ENCODE data around the gene SLCO2B1. TPM values are rescaled to one million over a fixed set of nuclear protein-coding genes. Genes with fewer than 3 reads are reported as not detected.

The SLCO2B1 gene
- total RNA-seq, 1 experiment from 2014 or later: not detected

- in situ Hi-C loops (cut with HindIII; ENCODE audit: low sequenced_read_pairs): no loop called here
- no peak for DNase-seq (ENCODE audit: low spot score)
These were observed 7.8 kb downstream of the SLCO2B1 start for GRCh38 chr11:75158696-75159150.

DNA sequence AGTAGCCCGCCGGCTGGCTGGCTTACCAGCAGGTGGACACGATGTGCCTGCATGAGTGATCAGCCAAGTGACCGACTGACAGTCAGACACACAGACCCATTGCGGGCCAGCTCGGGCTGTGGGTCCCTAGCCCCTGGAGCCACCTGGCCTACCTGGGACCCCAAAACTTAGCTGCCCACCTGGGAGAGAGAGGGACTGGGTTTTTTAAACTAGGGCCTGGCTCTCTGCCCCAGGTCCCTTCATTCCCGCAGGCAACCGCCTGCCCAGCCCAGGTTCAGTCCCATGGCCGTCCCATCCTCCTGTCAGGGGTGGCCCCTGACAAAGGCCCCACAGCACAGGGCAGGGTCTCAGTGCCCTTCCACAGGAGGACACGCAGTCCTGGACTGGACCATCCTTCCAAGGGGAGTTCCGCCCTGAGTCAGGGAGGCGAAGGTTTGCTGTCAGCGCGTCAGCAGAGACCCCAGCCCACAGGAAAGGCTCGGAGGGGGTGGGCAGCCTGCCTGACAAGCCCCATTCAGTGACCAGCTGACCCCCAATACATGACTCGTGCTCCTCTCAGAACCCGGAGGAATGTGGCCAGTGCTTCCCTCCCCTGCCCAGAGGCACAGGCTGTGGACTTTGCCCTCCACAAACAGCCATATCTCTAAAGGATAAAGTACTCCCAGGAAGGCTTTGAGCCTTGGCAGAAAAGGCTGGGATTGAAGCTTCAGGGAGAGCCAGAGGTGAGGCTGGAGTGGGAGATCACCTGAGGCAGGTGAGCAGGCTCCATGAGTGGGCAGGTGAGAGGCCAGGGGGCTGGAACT is 8.4 kb downstream of the SLCO2B1 start:
- no peak for DNase-seq (ENCODE audit: low spot score)
- in situ Hi-C loops (cut with HindIII; ENCODE audit: low sequenced_read_pairs): no loop called here

DNA sequence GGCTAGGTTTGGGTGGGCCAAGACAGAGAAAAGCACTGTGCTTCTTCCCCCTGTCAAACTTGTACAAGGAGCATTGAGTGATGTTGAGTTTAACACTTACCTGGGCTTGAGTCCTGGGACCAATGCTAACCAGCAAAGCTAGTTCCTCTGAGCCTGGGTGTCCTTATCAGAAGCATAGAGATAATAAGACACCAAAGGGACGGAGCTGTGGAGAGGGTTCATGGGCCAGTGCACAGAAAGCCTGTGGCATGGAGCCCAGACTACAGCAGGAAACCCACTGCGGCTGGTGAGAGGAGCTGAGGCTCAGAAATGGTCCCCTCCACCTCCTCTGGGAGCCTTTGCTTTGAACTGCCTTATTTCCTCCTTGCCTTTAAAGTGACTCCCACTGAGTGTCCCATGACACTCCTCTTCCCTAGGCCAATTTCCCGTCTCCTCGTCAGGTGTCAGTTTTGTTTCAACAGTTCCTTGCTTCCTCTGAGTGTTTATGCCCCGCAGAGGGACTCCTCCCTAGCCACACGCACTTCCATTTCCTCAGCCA is 9.4 kb downstream of the SLCO2B1 start:
- in situ Hi-C loops (cut with HindIII; ENCODE audit: low sequenced_read_pairs): no loop called here
- peak; percentile 64 for DNase-seq (ENCODE audit: low spot score)

- in situ Hi-C loops (cut with HindIII; ENCODE audit: low sequenced_read_pairs): no loop called here
- no peak for DNase-seq (ENCODE audit: low spot score)
These were observed 10.0 kb downstream of the SLCO2B1 start for GRCh38 chr11:75160880-75161279.

DNA sequence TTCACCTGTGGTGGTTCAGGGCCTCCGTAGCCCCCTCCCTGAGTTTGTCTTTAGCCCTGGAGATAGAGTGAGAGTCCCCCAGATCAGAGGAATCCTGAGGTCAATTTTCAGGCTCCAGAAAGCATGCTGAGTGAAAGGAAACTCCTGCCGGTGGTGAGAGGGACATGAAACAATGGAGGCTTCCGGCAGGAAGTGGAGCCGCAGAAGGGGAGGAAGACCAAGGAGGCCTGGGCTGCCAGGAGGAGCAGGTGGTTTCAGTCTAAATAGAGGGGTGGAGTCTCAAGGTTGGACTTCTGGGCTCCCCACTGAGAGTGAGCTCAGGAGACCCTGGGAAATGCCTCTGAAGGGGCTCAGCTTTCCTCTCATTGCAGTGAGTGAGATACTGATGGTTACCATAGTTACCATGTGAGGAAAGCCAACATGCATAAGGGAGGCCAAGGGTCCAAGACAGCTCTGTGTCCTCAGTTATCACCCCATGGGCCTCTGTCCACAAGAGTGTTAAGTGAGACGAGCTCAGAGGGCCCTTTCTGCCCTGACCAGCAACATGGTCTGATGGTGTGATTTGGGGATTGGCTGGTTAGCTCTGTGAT is 10.7 kb downstream of the SLCO2B1 start:
- no peak for DNase-seq (ENCODE audit: low spot score)
- in situ Hi-C loops (cut with HindIII; ENCODE audit: low sequenced_read_pairs): no loop called here

GRCh38 chr11:75162954-75163353 is 12.0 kb downstream of the SLCO2B1 start:
- in situ Hi-C loops (cut with HindIII; ENCODE audit: low sequenced_read_pairs): no loop called here
- no peak for DNase-seq (ENCODE audit: low spot score)

GRCh38 chr11:75163921-75164849 is 13.3 kb downstream of the SLCO2B1 start:
- in situ Hi-C loops (cut with HindIII; ENCODE audit: low sequenced_read_pairs): no loop called here
- DNase-seq (ENCODE audit: low spot score): no peak

GRCh38 chr11:75165721-75166120 is 14.8 kb downstream of the SLCO2B1 start:
- in situ Hi-C loops (cut with HindIII; ENCODE audit: low sequenced_read_pairs): no loop called here
- DNase-seq (ENCODE audit: low spot score): no peak

DNA sequence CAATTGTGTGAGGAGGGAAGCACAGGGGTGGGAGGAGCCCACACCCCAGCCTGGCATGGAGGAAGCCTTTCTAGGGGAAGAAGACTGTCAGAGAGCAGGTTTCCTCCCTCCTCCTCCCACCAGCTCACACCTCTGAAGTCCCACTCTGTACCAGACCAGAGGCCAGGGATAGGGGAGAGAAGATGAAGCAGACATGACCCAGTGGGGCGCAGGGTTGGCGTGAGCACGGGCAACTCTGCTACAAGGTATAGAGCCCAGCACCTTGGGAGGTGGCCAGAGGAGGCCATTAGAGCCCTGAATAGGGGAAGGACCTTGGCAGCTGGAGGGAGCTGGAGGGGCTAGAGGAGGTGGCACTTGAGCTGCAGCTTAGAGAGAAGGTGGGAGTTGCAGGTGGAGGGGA is 15.9 kb downstream of the SLCO2B1 start:
- no peak for DNase-seq (ENCODE audit: low spot score)
- in situ Hi-C loops (cut with HindIII; ENCODE audit: low sequenced_read_pairs): no loop called here

GRCh38 chr11:75167617-75168016 is 16.7 kb downstream of the SLCO2B1 start:
- no peak for DNase-seq (ENCODE audit: low spot score)
- in situ Hi-C loops (cut with HindIII; ENCODE audit: low sequenced_read_pairs): no loop called here

GRCh38 chr11:75169101-75169885 is 18.4 kb downstream of the SLCO2B1 start:
- DNase-seq (ENCODE audit: low spot score): no peak
- in situ Hi-C loops (cut with HindIII; ENCODE audit: low sequenced_read_pairs): no loop called here

DNA sequence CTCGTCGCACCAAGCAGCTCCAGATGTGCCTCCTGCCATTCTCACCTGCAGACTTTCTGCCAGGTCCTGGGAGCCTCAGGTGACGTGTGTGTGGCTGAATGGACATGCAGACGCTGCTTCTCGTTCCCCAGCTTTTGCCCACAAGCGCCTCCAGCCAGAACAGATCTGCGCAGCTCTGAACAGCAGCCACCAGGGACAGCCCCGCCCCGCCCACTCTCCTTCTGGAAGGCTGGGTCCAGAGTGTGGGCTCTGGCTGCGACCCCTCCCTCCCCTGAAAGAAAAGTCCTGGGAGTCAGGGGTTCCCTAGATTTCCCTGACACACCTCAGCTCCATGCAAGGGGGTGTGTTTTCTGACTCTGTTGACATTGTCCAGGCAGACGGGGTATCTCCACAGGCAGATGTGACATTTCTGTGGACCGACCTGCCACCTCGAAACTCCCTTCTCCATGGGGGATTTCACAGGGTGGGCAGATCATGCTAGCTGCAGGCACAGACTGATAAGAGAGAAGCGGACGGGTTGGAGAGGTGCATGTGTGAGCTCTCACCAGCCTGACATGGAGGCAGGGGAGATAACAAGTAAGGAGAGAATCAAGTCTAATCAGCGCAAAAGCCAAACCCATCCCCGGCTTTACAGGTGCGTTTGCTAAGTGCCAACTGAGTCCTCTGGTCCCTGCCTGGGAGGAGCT is 19.8 kb downstream of the SLCO2B1 start:
- no peak for DNase-seq (ENCODE audit: low spot score)
- in situ Hi-C loops (cut with HindIII; ENCODE audit: low sequenced_read_pairs): no loop called here

GRCh38 chr11:75173336-75173735 is 22.4 kb downstream of the SLCO2B1 start:
- in situ Hi-C loops (cut with HindIII; ENCODE audit: low sequenced_read_pairs): no loop called here
- no peak for DNase-seq (ENCODE audit: low spot score)

GRCh38 chr11:75174781-75175370 is 24.0 kb downstream of the SLCO2B1 start:
- in situ Hi-C loops (cut with HindIII; ENCODE audit: low sequenced_read_pairs): no loop called here
- DNase-seq (ENCODE audit: low spot score): no peak

- DNase-seq (ENCODE audit: low spot score): no peak
- in situ Hi-C loops (cut with HindIII; ENCODE audit: low sequenced_read_pairs): no loop called here
These were observed 31.8 kb downstream of the SLCO2B1 start for GRCh38 chr11:75182664-75183063.

DNA sequence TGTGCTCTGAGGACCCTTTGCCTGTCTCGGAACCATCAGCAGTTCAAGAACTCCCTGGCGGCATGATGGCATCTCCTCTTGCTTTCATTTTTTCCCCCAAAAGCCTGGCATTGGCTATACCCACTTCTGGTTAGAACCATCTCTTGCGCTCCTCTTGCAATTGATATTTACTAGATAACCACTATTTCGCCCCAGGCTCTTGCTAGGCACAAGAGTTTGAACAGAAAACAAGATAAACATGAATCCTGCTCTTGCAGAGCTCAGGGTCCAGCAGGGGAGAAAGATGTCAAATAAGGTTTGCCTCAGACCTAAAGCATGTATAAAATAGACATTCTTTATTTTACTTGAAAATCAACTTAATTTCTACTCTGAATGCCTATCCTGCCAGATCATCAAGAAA is 33.1 kb downstream of the SLCO2B1 start:
- no peak for DNase-seq (ENCODE audit: low spot score)
- in situ Hi-C loops (cut with HindIII; ENCODE audit: low sequenced_read_pairs): no loop called here

GRCh38 chr11:75184757-75185425 is 34.0 kb downstream of the SLCO2B1 start:
- in situ Hi-C loops (cut with HindIII; ENCODE audit: low sequenced_read_pairs): no loop called here

More at GRCh38 chr11:75184757-75185425, 34.0 kb downstream of the SLCO2B1 start:
- DNase-seq (ENCODE audit: low spot score): no peak

Data from G401 (cell line).